HepG2 (cell line): Measurements from ENCODE around the gene BYSL. TPM values are rescaled to one million over a fixed set of nuclear protein-coding genes. Genes with fewer than 3 reads are reported as not detected.

Experiments
- FOXC1 ChIP-seq: sonication (generic); formaldehyde crosslinking; IDR thresholded peaks from 2 replicates; pipeline ENCODE4 v1.8.0; 2022; ENCODE audit warnings: mild to moderate bottlenecking, missing genetic modification reagents, borderline replicate concordance
- HIVEP1 ChIP-seq: sonication (generic); formaldehyde crosslinking; IDR thresholded peaks from 2 replicates; pipeline ENCODE4 v1.4.0; 2020; ENCODE audit warnings: mild to moderate bottlenecking, missing genetic modification reagents
- HNRNPUL1 ChIP-seq: fragments of 200-400 bp; formaldehyde crosslinking; IDR thresholded peaks from 2 replicates; pipeline ENCODE4 v1.6.1; 2017; ENCODE audit warnings: low read depth, mild to moderate bottlenecking, low read length, moderate library complexity
- MED8 ChIP-seq: sonication (generic); formaldehyde crosslinking; IDR thresholded peaks from 2 replicates; pipeline ENCODE4 v1.8.1; 2023; ENCODE audit warnings: mild to moderate bottlenecking, missing genetic modification reagents; ENCODE audit not compliant: insufficient replicate concordance
- PCBP2 ChIP-seq: fragments of 200-400 bp; formaldehyde crosslinking; optimal IDR thresholded peaks from 2 replicates; pipeline ENCODE3; 2018; ENCODE audit warnings: low read length, low read depth; ENCODE audit not compliant: poor library complexity, severe bottlenecking
- RBM39 ChIP-seq: fragments of 200-400 bp; formaldehyde crosslinking; IDR thresholded peaks from one replicate; pipeline ENCODE4 v1.6.1; 2018; ENCODE audit warnings: antibody characterized with exemption, mild to moderate bottlenecking, low read depth, low read length; ENCODE audit not compliant: poor library complexity, severe bottlenecking
- SMC3 ChIP-seq: IDR thresholded peaks from 2 replicates; pipeline ENCODE4 v1.6.1; 2011; ENCODE audit warnings: low read length, improper control_type of control experiment
- THYN1 ChIP-seq: sonication (generic); formaldehyde crosslinking; IDR thresholded peaks from 2 replicates; pipeline ENCODE4 v1.8.1; 2023; ENCODE audit warnings: low read depth, mild to moderate bottlenecking, moderate library complexity, missing genetic modification reagents, borderline replicate concordance
- ZFAT ChIP-seq: sonication (generic); formaldehyde crosslinking; conservative IDR thresholded peaks from 2 replicates; pipeline ENCODE4 v1.8.1; 2023; ENCODE audit warnings: missing genetic modification reagents, inconsistent platforms
- ZNF207 ChIP-seq: fragments of 450-650 bp; IDR thresholded peaks from 2 replicates; pipeline ENCODE4 v1.6.1; 2016; ENCODE audit warnings: antibody characterized with exemption, borderline replicate concordance
- ZNF256 ChIP-seq: sonication (generic); formaldehyde crosslinking; conservative IDR thresholded peaks from 2 replicates; pipeline ENCODE4 v1.4.0; 2020; ENCODE audit warnings: missing genetic modification reagents
- ZNF30 ChIP-seq: sonication (generic); formaldehyde crosslinking; IDR thresholded peaks from 2 replicates; pipeline ENCODE4 v1.5.0; 2020; ENCODE audit warnings: mild to moderate bottlenecking, missing genetic modification reagents
- ZNF333 ChIP-seq: sonication (generic); formaldehyde crosslinking; IDR thresholded peaks from 2 replicates; pipeline ENCODE4 v1.4.0; 2020; ENCODE audit warnings: mild to moderate bottlenecking, missing genetic modification reagents, borderline replicate concordance
- ZNF446 ChIP-seq: sonication (generic); formaldehyde crosslinking; IDR thresholded peaks from 2 replicates; pipeline ENCODE4 v1.5.0; 2020; ENCODE audit warnings: mild to moderate bottlenecking, missing genetic modification reagents
- ZNF513 ChIP-seq: sonication (generic); formaldehyde crosslinking; conservative IDR thresholded peaks from 2 replicates; pipeline ENCODE4 v1.5.0; 2020; ENCODE audit warnings: missing genetic modification reagents
- ZNF589 ChIP-seq: sonication (generic); formaldehyde crosslinking; conservative IDR thresholded peaks from 2 replicates; pipeline ENCODE4 v1.8.0; 2022; ENCODE audit warnings: mild to moderate bottlenecking, moderate library complexity, missing genetic modification reagents
- polyA plus RNA-seq, 8 experiments: library from polyadenylated mRNA; depleted of rRNA in 3 of 8; stranded (reverse) in 7 of 8; unstranded in 1 of 8; fragments of >200 nt; fragmentation: Illumina TruSeq in 4 of 8; extraction: Trizol in 4 of 8; gene quantifications; 2 replicates each; pipeline versions ENCODE4 v1.2.1 to v1.2.3, GENCODE V29; 2011 to 2016; ENCODE audit warnings: low read depth in 4 of 8, missing spikeins in 1 of 8, mixed read lengths in 1 of 8; ENCODE audit not compliant: insufficient read depth in 1 of 8
- total RNA-seq, 5 experiments: library from RNA; depleted of rRNA; stranded (reverse); fragments of >200 nt; fragmentation: Illumina TruSeq; extraction: Trizol; gene quantifications; 2 replicates each; pipeline ENCODE4 v1.2.3, GENCODE V29; 2016; ENCODE audit warnings: low read depth in 1 of 5
- TF ChIP-seq, protein P1 (sequence below): sonication (generic); formaldehyde crosslinking; IDR thresholded peaks from 2 replicates; pipeline ENCODE4 v1.5.1; 2020; ENCODE audit warnings: mild to moderate bottlenecking, moderate library complexity, missing genetic modification reagents
- TF ChIP-seq, protein P2 (sequence below): IDR thresholded peaks from 2 replicates; pipeline ENCODE4 v1.6.1; 2016; ENCODE audit warnings: low read depth
- TF ChIP-seq, protein P3 (sequence below), 2 experiments: sonication (generic) in 1 of 2; formaldehyde crosslinking in 1 of 2; IDR thresholded peaks; 2 replicates each; pipeline versions ENCODE4 v1.4.0 to v1.6.1; 2016 to 2020; ENCODE audit warnings: borderline replicate concordance in 1 of 2, low read depth in 1 of 2, mild to moderate bottlenecking in 1 of 2, missing genetic modification reagents in 1 of 2

The BYSL gene
- total and polyA plus RNA-seq, 2 of the 13 experiments (the other 11 are each of a cell fraction or from before 2014, with no cell fraction given), result 27.9 to 28.6 TPM

- TF ChIP-seq FOXC1 (CRISPR knock-in tag) (peak; percentile 2; the same call in 1 of the 2 replicates), HNRNPUL1 (no peak), PCBP2 (no peak), THYN1 (CRISPR knock-in tag) (no peak), RBM39 (peak; percentile 29), ZNF30 (CRISPR knock-in tag) (no peak), MED8 (CRISPR knock-in tag) (no peak), ZNF207 (no peak), ZFAT (CRISPR knock-in tag) (no peak), ZNF256 (no peak; the same call in 1 of the 2 replicates), ZNF333 (CRISPR knock-in tag) (0 out of 2 replicates have a peak, but pooled peaks have one; percentile 84), HIVEP1 (CRISPR knock-in tag) (0 out of 2 replicates have a peak, but pooled peaks have one; percentile 14), SMC3 (no peak), ZNF446 (peak; percentile 55; the same call in 1 of the 2 replicates), ZNF589 (CRISPR knock-in tag) (no peak), ZNF513 (CRISPR knock-in tag) (no peak; the same call in 1 of the 2 replicates)
- TF ChIP-seq, protein P1, sequence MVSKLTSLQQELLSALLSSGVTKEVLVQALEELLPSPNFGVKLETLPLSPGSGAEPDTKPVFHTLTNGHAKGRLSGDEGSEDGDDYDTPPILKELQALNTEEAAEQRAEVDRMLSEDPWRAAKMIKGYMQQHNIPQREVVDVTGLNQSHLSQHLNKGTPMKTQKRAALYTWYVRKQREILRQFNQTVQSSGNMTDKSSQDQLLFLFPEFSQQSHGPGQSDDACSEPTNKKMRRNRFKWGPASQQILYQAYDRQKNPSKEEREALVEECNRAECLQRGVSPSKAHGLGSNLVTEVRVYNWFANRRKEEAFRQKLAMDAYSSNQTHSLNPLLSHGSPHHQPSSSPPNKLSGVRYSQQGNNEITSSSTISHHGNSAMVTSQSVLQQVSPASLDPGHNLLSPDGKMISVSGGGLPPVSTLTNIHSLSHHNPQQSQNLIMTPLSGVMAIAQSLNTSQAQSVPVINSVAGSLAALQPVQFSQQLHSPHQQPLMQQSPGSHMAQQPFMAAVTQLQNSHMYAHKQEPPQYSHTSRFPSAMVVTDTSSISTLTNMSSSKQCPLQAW (CRISPR knock-in tag), result no peak
- TF ChIP-seq, protein P2, sequence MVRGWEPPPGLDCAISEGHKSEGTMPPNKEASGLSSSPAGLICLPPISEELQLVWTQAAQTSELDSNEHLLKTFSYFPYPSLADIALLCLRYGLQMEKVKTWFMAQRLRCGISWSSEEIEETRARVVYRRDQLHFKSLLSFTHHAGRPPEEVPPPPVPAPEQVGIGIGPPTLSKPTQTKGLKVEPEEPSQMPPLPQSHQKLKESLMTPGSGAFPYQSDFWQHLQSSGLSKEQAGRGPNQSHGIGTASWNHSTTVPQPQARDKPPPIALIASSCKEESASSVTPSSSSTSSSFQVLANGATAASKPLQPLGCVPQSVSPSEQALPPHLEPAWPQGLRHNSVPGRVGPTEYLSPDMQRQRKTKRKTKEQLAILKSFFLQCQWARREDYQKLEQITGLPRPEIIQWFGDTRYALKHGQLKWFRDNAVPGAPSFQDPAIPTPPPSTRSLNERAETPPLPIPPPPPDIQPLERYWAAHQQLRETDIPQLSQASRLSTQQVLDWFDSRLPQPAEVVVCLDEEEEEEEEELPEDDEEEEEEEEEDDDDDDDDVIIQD (CRISPR knock-in tag), result no peak
- TF ChIP-seq, protein P3, sequence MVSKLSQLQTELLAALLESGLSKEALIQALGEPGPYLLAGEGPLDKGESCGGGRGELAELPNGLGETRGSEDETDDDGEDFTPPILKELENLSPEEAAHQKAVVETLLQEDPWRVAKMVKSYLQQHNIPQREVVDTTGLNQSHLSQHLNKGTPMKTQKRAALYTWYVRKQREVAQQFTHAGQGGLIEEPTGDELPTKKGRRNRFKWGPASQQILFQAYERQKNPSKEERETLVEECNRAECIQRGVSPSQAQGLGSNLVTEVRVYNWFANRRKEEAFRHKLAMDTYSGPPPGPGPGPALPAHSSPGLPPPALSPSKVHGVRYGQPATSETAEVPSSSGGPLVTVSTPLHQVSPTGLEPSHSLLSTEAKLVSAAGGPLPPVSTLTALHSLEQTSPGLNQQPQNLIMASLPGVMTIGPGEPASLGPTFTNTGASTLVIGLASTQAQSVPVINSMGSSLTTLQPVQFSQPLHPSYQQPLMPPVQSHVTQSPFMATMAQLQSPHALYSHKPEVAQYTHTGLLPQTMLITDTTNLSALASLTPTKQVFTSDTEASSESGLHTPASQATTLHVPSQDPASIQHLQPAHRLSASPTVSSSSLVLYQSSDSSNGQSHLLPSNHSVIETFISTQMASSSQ (IDR thresholded peaks at IDR 0.05; ENCODE audit: low read depth), result no peak
- TF ChIP-seq, protein P3 (CRISPR knock-in tag; IDR thresholded peaks at IDR 0.05; ENCODE audit: borderline replicate concordance), result peak; percentile 67; the same call in 1 of the 2 replicates
Observed at GRCh38 chr6:41941280-41942066, 20.2 kb downstream of the BYSL start, which contains the start of gene CCND3 (continued).
